LHCN-M2 (cell line): Measurements from ENCODE around the gene NUDT9. TPM values are rescaled to one million over a fixed set of nuclear protein-coding genes. Genes with fewer than 3 reads are reported as not detected.
A peak's percentile ranks its signal among the peaks of the same experiment; 100 is the strongest.
"Not testable (repeated sequence)": the region's sequence is repeated elsewhere in the genome, so short reads cannot be mapped to it uniquely, and the experiment has no call there.

Source experiments
- DNase-seq: peaks from one replicate; pipeline ENCODE4 v3.0.0-alpha.2; 2012; ENCODE audit warnings: low read depth
- total RNA-seq: library from RNA; depleted of rRNA; stranded (reverse); fragments of >200 nt; gene quantifications from 2 replicates; pipeline ENCODE4 v1.2.3, GENCODE V29; 2014

The NUDT9 gene
- total RNA-seq, 1 experiment from 2014 or later: 11.8 TPM

DNA sequence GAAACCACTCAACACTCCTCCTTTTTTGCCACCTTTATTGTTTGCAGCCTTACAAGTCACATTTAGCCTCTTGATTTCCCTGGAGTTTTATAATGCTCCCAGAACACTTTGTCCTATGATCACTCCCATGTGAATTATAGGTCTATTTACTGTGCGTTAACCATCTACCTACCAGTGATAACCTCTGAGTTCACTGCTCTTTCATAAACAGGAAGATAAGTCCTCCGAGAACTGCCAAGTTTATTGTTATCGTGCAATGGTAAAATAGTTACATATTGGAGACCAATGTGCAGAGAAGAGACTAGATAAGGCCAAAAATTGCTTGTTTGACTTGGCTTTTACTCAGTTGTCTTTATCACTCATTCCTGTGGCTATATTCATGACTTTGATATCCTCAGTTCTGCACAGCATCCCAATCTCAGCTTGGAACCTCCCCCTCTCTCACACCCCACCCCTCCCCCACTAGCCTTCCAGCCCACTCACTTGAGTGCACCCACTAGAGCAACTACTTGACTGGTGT lies 12.9 kb upstream of the NUDT9 start:
- DNase-seq: no peak

GRCh38 chr4:87410157-87410556 lies 12.2 kb upstream of the NUDT9 start:
- DNase-seq: no peak

- peak; percentile 17 for DNase-seq
Observed at GRCh38 chr4:87410679-87411078, 11.7 kb upstream of the NUDT9 start.

- DNase-seq: no peak
Observed at GRCh38 chr4:87414816-87415215, 7.6 kb upstream of the NUDT9 start.

DNA sequence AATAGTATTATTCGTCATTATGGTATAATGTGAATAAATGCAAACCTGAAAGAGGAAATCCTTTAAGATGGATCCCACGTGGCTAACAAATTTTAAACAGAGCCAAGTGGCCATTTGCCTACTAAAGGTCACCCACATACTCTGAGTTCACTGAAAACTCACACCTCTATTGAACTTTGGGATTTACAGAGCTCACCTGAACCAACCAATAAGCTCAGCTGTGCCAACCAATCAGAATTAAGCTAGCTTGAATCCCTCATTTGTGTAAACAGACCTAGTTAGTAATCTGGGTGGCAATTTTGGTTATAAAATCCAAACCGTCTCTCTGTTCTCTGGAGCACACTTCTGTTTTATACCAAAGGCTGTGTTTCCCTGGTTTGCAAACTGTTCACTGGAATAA lies 5.4 kb upstream of the NUDT9 start:
- no peak for DNase-seq

DNA sequence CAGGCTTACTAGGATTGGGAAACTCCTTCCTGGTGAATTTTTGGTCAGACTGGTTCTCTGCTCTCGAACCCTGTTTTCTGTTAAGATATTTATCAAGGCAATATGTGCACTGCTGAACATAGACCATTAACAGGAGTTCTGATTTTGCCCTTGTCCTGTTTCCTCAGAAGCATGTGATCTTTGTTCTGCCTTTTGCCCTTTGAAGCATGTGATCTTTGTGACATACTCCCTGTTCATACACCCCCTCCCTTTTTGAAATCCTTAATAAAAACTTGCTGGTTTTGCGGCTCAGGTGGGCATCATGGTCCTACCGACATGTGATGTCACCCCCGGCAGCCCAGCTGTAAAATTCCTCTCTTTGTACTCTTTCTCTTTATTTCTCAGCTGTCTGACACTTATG lies 4.0 kb upstream of the NUDT9 start:
- DNase-seq: not testable (repeated sequence)

GRCh38 chr4:87419578-87420249 lies 2.7 kb upstream of the NUDT9 start:
- peak; percentile 41 for DNase-seq

- no peak for DNase-seq
Observed at GRCh38 chr4:87420276-87420830, 2.0 kb upstream of the NUDT9 start.

- no peak for DNase-seq
Observed at GRCh38 chr4:87423317-87424098, 1.1 kb downstream of the NUDT9 start.

GRCh38 chr4:87424099-87424543 lies 1.7 kb downstream of the NUDT9 start:
- DNase-seq: peak; percentile 9

DNA sequence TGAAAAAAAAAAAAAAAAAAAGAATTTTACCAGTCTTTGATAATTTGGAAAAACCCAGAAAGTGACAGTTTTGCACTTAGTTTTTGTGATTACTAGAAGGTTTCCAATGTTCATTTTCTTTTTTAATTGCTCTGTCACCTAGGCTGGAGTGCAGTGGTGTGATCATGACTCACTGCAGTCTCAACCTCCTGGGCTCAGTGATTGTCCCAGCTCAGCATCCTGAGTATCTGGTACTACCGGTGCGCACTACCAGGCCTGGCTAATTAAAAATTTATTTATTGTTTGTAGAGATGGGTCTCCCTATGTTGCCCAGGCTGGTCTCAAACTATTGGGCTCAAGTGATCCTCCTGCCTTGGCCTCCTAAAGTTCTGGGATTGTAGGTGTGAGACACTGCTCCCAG lies 3.3 kb downstream of the NUDT9 start:
- no peak for DNase-seq

DNA sequence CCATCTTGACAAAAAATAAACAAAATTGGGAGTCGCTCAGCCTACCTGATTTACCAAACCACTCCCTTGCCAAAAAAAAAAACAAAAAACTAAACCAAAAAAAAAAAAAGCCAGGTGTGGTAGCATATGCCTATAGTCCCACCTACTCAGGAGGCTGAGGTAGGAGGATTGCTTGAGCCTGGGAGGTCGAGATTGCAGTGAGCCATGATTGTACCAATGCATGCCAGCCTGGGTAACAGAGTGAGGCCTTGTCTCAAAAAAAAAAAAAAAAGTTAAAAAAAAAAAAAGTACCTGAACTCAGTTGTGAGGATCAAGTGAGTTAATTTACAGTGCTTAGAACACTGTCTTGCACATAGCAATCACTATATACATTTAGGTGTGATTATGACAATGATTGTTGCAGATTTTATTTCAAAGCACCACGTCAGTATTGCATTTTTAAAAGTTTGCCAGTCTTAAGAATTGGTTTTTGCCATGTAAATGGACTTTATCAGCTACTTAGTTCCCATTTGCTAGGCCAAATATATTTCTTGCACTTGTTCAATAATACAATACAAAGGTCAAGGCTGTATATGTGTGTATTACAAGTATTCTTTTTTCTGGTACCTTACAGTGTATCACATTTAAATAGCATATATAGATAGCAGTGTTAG lies 4.6 kb downstream of the NUDT9 start:
- no peak for DNase-seq

GRCh38 chr4:87427518-87427868 lies 5.1 kb downstream of the NUDT9 start:
- DNase-seq: no peak

- DNase-seq: no peak
Observed at GRCh38 chr4:87428979-87429378, 6.6 kb downstream of the NUDT9 start.

DNA sequence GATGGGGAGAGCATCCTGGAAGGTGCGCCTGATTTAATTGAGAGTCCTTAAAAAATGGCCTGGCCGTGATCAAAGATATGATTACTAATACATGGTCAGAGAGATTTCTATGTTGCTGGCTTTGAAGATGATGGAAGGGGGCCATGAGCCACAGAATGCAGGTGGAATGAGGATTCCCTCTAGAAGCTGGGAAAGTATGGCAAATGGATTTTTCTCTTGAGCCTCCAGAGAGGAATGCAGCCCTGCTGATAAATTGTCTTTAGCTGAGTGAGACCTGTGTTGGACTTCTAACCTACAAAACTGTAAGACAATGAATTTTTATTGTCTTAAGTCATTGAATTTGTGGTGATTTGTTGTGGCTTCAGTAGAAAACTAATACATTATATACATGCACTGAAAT lies 7.7 kb downstream of the NUDT9 start:
- DNase-seq: no peak

DNA sequence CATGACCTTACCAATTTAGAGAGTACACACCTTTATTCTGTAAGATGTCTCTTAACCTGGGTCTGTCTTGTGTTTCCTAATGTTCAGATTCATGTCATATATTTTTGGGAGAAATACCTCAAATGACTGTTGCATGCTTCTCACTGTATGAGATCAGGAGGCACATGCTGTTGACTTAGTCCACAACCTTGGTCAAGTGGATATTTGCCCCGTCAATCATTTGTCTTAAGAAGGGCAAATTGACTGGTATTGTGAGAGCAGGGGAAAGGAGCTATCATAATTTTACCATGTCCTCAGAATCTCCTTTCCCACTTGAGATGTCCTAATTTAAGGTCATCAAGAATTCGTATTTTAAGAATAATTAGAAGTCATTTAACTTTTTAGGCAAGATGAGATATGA lies 11.0 kb downstream of the NUDT9 start:
- no peak for DNase-seq

GRCh38 chr4:87442889-87443288 lies 20.5 kb downstream of the NUDT9 start:
- no peak for DNase-seq

GRCh38 chr4:87444741-87445140 lies 22.4 kb downstream of the NUDT9 start:
- DNase-seq: no peak

DNA sequence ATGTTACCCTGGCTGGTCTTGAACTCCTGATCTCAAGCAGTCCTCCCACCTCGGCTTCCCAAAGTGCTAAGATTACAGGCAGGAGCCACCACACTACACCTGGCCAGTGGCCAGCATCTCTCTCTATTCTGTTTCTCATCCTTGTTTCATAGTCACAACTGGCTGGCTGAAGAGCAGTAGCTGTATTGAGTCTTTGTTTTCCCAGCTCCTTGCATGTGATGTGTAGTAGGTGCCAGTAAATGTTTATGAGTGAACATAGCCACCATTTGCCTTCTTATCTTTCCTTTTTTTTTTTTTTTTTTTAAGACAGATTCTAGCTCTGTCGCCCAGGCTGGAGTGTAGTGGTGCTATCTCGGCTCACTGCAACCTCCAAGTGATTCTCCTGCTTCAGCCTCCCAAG lies 23.6 kb downstream of the NUDT9 start:
- DNase-seq: no peak

DNA sequence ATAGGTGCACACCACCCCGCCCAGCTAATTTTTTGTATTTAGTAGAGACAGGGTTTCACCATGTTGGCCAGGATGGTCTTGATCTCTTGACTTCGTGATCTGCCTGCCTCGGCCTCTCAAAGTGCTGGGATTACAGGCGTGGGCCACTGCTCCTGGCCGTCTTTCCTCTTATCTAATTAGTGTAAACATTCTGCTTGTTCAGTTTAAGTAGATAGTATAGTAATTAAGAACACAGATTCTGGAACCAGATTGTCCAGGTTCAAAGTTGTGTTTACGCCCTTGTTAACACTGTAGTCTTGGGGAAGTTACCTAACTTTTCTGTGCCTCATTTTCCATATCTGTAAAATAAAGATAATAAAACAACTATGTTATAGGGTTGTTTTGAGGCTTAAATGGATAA lies 24.0 kb downstream of the NUDT9 start:
- DNase-seq: not testable (repeated sequence)

DNA sequence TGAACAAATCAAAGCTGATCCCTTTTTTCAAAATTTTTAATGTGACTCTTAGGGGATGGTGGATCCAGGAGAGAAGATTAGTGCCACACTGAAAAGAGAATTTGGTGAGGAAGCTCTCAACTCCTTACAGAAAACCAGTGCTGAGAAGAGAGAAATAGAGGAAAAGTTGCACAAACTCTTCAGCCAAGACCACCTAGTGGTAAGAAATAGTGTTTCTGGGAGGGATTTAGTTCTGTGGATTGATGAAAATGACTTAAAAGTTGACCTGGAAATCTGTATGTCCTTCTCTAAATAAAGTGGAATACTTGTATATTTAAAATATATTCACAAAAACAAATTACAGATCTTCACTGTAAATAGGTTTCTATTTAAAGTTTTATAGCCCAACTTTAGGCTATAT lies 29.2 kb downstream of the NUDT9 start:
- no peak for DNase-seq

DNA sequence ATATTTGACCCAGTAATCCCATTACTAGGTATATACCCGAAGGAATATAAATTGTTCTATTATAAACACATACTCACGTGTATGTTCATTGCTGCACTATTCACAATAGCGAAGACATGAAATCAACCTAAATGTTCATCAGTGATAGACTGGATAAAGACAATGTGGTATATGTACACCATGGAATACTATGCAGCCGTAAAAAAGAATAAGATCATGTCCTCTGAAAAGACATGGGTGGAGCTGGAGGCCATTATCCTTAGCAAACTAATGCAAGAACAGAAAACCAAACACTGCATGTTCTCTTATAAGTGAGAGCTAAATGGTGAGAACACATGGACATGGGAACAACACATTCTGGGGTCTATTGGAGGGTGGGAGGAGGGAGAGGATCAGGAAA lies 36.5 kb downstream of the NUDT9 start:
- no peak for DNase-seq
